Measurements from ENCODE around the gene DOK6. TPM values are rescaled to one million over a fixed set of nuclear protein-coding genes. Genes with fewer than 3 reads are reported as not detected.

The DOK6 gene
- total RNA-seq, 1 donor from 2014 or later, result 6.3 TPM

DNA sequence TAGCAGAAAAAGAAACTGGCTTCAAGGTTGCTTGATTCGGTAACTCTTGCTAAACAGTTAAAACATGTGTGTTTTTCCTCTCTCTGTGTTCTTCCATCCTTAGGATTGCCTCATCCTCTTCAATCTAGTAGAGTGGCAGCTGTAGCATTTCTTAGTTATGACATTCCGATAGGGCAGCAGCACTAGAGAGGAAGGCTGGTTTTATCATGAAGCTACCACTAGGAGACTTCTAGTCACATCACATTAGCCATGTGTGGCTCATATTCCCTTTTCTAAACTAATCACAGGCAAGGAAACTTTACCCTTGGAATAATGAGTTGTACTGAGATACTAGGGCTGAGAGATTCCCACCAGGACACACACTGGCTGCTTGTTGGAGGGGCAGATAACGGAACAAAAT, 187.6 kb downstream of the DOK6 start:
- DNase-seq (ENCODE audit: missing footprints) (no peak), ATAC-seq (no peak)
- intact Hi-C loops (cut with DNase I), result no loop called here

DNA sequence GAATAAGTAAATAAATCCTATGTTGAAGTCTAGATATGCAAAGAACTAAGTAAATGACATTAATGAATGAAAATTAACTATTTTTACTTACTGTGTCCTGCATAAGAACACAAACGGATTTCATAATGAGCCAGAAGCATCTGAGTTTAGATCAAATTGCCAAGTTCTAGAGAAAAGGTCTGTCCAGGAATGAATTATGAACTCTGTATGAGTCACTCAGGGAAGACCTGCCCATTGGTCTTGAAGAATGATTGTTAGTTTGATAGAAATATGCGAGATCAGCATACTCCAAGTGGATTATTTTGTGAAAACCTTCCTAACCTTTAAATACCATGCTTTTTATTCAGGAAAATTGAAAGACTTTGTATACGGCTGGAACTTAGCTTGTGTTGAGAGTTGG, 189.5 kb downstream of the DOK6 start:
- no peak for ATAC-seq
- intact Hi-C loops (cut with DNase I), result no loop called here
- DNase-seq (ENCODE audit: missing footprints), result no peak

DNA sequence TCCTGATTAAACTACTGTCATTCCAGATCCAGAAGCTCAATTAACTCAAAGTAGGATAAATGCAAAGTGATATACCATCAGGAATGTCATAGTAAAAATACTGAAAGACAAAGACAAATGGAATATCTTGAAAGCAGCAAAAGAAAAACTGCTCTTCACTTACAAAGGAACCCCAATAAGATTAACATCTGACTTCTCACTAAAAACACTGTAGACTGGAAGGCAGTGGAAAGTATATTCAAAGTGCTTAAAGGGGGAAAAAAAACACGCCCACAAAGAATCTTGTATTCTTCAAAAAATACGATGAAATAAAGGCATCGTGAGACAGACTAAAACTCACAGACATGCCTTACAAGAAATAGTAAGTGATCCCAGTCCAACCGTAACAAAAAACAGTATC, 195.7 kb downstream of the DOK6 start:
- intact Hi-C loops (cut with DNase I), result no loop called here
- DNase-seq (ENCODE audit: missing footprints), result no peak
- ATAC-seq, result no peak

DNA sequence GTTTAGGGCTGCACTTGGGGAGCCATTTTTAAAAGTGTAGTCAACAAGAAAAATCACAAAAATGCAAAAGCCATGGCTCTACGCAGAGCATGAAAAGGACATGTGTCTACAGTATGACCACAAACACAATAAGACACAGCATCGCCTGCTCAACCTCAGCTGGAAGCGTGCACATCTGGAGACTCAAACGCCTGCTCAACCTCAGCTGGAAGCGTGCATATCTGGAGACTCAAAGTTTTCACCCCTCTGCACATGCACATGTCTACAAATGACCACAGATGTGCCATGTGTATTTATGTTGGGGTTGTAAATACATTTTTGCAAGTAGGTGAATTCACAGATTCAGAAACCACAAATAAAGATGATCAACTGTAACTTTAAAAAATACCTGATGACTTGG, 196.9 kb downstream of the DOK6 start:
- DNase-seq (ENCODE audit: missing footprints), result no peak
- intact Hi-C loops (cut with DNase I), result no loop called here
- no peak for ATAC-seq

DNA sequence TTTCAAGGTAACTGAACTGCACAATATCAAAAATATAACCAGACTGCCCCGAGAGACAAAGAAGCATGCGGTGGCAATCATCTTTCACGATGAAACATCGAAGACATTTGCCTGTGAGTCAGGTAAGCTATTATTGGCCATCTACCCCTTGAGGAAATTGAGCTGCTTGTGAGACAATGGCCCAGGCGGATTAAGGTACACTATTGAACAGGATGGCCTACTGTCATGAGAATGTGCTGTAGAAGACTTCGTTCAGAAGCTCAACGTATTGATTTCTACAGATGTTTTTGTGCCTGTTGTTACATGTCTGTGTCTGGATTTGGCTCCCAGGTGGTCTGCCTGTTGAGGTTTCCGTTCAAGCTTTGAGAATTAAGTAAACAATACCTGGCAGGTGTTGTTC, 198.7 kb downstream of the DOK6 start:
- intact Hi-C loops (cut with DNase I), result no loop called here
- ATAC-seq (no peak), DNase-seq (ENCODE audit: missing footprints) (no peak)

DNA sequence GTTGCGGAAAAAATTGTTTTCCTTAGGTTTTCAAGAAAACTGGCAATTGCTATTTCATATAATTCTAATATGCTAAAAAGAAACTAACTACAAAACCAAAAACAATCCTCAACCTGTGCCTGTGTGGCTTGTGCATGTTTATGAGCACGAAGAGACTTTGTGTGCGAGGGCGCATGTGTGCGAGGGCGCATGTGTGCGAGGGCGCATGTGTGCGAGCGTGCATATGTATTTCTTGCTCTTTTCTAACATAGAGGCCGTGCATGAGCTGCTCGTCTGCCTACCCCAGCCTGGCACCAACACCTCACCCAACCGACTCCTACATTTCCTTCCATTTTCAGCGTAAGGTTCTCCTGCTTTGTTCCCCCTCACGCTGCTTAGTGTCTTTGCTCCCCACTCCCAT, 211.6 kb downstream of the DOK6 start:
- intact Hi-C loops (cut with DNase I), result no loop called here
- DNase-seq (ENCODE audit: missing footprints) (no peak), ATAC-seq (no peak)

GRCh38 chr18:69616114-69616513, 215.4 kb downstream of the DOK6 start:
- ATAC-seq (no peak), DNase-seq (ENCODE audit: missing footprints) (no peak)
- intact Hi-C loops (cut with DNase I), result no loop called here

- DNase-seq (ENCODE audit: missing footprints) (no peak), ATAC-seq (no peak)
- intact Hi-C loops (cut with DNase I), result no loop called here
These were observed 216.7 kb downstream of the DOK6 start for GRCh38 chr18:69617408-69617807.

DNA sequence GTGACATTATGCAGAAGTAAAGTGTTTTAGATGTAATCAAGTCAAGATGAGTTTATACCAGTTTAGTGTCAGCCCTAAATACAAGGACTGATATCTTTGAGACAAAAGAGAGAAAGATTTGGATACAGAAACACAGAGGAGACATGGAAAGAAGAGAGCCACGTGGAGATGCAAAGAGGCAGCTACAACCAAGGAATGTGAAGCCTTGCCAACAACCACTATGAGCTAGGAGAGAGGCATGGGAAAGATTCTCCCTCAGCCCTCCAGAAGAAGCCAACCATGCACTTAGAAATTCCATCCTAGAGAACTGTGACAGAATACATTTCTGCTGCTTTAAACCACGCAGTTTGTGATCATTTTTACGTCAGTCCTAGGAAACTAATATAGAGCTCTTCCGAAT, 217.2 kb downstream of the DOK6 start:
- no peak for DNase-seq (ENCODE audit: missing footprints)
- ATAC-seq, result no peak
- intact Hi-C loops (cut with DNase I), result no loop called here

- DNase-seq (ENCODE audit: missing footprints) (no peak), ATAC-seq (no peak)
- intact Hi-C loops (cut with DNase I), result no loop called here
These were observed 221.5 kb downstream of the DOK6 start for GRCh38 chr18:69622184-69622583.

DNA sequence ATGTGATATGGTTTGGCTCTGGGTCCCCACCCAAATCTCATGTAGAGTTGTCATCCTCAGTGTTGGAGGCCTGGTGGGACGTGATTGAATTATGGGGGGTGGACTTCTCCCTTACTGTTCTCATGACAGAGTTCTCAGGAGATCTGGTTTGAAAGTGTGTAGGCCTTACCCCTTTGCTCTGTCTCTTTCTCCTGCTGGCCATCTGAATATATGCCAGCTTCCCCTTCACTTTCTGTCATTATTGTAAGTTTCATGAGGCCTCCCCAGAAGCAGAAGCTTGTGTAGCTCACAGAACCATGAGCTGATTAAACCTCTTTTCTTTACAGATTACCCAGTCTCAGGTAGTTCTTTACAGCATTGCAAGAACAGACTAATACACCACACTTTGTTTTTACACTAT, 222.3 kb downstream of the DOK6 start:
- DNase-seq (ENCODE audit: missing footprints) (no peak), ATAC-seq (no peak)
- intact Hi-C loops (cut with DNase I), result no loop called here

GRCh38 chr18:69626171-69626570, 225.5 kb downstream of the DOK6 start:
- no peak for ATAC-seq
- intact Hi-C loops (cut with DNase I), result no loop called here
- no peak for DNase-seq (ENCODE audit: missing footprints)

- ATAC-seq, result no peak
- DNase-seq (ENCODE audit: missing footprints), result no peak
- intact Hi-C loops (cut with DNase I), result no loop called here
These were observed 226.1 kb downstream of the DOK6 start for GRCh38 chr18:69626643-69627242.

DNA sequence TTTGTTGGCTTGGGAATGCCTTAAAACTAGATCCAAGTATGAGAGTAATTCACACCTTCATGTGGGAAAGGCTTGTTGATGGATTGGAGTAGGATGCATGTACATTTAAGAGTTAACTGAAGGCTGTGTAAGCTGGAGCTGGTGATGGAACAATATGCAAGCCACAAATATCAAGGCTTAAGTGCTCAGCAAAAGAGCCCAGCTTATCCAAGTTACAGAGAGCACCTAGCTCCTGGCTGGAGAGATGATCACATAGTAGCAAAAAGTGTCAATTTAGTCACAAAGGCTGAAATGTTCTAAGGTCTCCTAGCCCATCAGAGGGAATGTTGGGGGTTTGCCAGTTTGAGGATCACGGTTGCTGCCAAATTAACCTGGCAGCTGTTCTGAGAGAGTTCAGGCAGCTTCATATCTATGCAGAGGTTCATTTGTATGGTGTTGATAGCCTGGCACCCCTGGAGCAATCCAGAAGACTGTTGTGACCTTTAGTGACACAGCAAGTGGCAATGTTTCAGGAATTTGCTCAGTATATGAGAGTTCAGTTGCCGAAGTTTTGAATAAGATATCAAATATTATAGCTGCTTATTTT, 228.2 kb downstream of the DOK6 start:
- intact Hi-C loops (cut with DNase I), result no loop called here
- DNase-seq (ENCODE audit: missing footprints) (no peak), ATAC-seq (peak; percentile 84)

DNA sequence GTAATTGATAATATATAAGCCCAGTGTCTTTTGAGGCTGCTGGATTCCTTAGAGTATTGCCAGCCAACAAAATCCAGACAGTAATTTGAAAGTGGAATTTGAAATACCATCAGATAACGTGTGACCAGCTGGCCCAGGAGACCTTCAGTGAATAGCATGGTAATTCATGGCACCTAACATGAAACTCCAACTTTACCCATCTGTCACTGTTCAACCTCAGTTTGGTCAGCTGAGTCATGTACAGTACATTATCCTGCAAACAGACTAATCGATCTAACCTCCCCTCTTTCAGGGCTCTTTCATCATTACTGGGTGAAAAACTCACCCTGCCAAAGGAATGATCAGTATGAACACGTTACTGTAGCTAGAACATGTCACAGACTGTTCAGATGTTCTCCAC, 230.6 kb downstream of the DOK6 start:
- intact Hi-C loops (cut with DNase I), result no loop called here
- ATAC-seq (no peak), DNase-seq (ENCODE audit: missing footprints) (no peak)

DNA sequence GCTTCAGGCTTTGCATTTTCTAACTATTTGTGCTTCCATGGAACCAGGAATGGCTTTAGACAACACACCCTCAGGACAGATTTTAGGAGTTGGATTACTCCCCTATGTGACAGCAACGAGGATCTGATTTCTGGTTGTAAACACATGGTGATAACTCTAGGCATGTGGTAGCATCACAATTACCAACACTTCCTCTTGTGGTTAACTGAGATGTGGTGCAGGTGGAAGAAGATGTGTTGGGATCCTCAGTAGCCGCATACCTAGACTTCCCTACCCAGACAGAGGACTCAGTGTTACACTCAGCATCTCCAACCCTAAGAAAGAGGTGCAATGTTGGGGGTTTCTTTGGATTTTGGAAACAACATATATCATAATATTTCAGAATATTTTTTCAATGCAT, 234.8 kb downstream of the DOK6 start:
- ATAC-seq, result no peak
- no peak for DNase-seq (ENCODE audit: missing footprints)
- intact Hi-C loops (cut with DNase I), result loop anchor here (5.0 kb wide), 1 partner anchor 437 kb away; no protein-coding TSS in a partner anchor

GRCh38 chr18:69636529-69637301, 236.0 kb downstream of the DOK6 start:
- intact Hi-C loops (cut with DNase I), result loop anchor here (5.0 kb wide), 1 partner anchor 436 kb away; no protein-coding TSS in a partner anchor
- no peak for DNase-seq (ENCODE audit: missing footprints)
- ATAC-seq, result peak; percentile 80

- ATAC-seq, result no peak
- DNase-seq (ENCODE audit: missing footprints), result no peak
- intact Hi-C loops (cut with DNase I), result loop anchor here (5.0 kb wide), 1 partner anchor 434 kb away; no protein-coding TSS in a partner anchor
These were observed 237.4 kb downstream of the DOK6 start for GRCh38 chr18:69638056-69638455.

GRCh38 chr18:69647702-69648101, 247.0 kb downstream of the DOK6 start:
- ATAC-seq (no peak), DNase-seq (ENCODE audit: missing footprints) (no peak)
- intact Hi-C loops (cut with DNase I), result no loop called here

DNA sequence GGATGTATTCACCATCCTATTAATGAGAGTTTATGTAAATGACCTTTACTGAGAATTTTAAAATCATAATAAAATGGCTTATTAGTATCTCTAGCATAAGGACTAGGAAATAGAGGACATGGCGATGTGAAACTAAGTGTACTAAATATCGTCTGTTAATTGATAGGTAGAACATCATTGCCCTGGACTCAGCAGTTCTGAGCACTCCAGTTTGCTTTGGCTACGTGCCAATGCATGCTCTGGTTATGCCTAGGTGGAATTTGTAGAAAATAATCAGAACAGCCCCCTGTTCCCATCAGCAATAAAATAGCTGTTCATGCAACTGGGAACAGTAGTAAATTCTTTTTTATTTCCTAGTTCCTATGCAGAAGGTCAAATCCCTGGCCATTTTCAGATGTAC, 247.8 kb downstream of the DOK6 start:
- DNase-seq (ENCODE audit: missing footprints) (no peak), ATAC-seq (no peak)
- intact Hi-C loops (cut with DNase I), result no loop called here

Data from Right ventricle myocardium inferior (tissue), 1 donor.